ENCODE data around the gene CNPY2.

GRCh38 chr12:56278905-56279304 lies 36.9 kb downstream of the CNPY2 start:
- TF ChIP-seq CTBP1 (IDR thresholded peaks at IDR 0.05; ENCODE audit: borderline replicate concordance) (no peak), NFRKB (IDR thresholded peaks at IDR 0.05) (no peak), FOXM1 (IDR thresholded peaks at IDR 0.05; ENCODE audit: borderline replicate concordance) (no peak), SP1 (IDR thresholded peaks at IDR 0.05) (no peak), FOXK2 (IDR thresholded peaks at IDR 0.05) (no peak), HDGF (IDR thresholded peaks at IDR 0.05; ENCODE audit: borderline replicate concordance) (no peak), FOXA1 (IDR thresholded peaks at IDR 0.05) (no peak), TARDBP (IDR thresholded peaks at IDR 0.05) (no peak), LEF1 (IDR thresholded peaks at IDR 0.05; ENCODE audit: borderline replicate concordance) (no peak), SUZ12 (IDR thresholded peaks at IDR 0.05) (no peak), ELF4 (IDR thresholded peaks at IDR 0.05) (no peak), ARNT (IDR thresholded peaks at IDR 0.05) (no peak)

All from HEK293T (cell line).